ENCODE data around the gene BOLA3.
A peak's percentile ranks its signal among the peaks of the same experiment; 100 is the strongest.
"Not testable (repeated sequence)": the region's sequence is repeated elsewhere in the genome, so short reads cannot be mapped to it uniquely, and the experiment has no call there.

Gene BOLA3

GRCh38 chr2:74147727-74148456 lies at the start of gene BOLA3:
Gene BOLA3 (minus strand): TSS chr2:74147912. CDS start chr2:74147874, 38 bp downstream.
- peak; percentile 92 for DNase-seq (ENCODE audit: low read depth)

- DNase-seq (ENCODE audit: low read depth) = no peak
These were observed 49.3 kb upstream of the BOLA3 start for GRCh38 chr2:74197049-74197448.

GRCh38 chr2:74194799-74195198 lies 47.1 kb upstream of the BOLA3 start:
- DNase-seq (ENCODE audit: low read depth) = no peak

- no peak for DNase-seq (ENCODE audit: low read depth)
These were observed 44.1 kb upstream of the BOLA3 start for GRCh38 chr2:74191596-74192380.

- DNase-seq (ENCODE audit: low read depth) = no peak
These were observed 41.0 kb upstream of the BOLA3 start for GRCh38 chr2:74188696-74189095.

- no peak for DNase-seq (ENCODE audit: low read depth)
These were observed 40.4 kb upstream of the BOLA3 start for GRCh38 chr2:74188018-74188601.

GRCh38 chr2:74186706-74187105 lies 39.0 kb upstream of the BOLA3 start:
- not testable (repeated sequence) for DNase-seq (ENCODE audit: low read depth)

- no peak for DNase-seq (ENCODE audit: low read depth)
These were observed 38.3 kb upstream of the BOLA3 start for GRCh38 chr2:74186038-74186437.

GRCh38 chr2:74183878-74184277 lies 36.2 kb upstream of the BOLA3 start:
- no peak for DNase-seq (ENCODE audit: low read depth)

- no peak for DNase-seq (ENCODE audit: low read depth)
These were observed 34.0 kb upstream of the BOLA3 start for GRCh38 chr2:74181739-74182138.

- DNase-seq (ENCODE audit: low read depth) = no peak
These were observed 31.6 kb upstream of the BOLA3 start for GRCh38 chr2:74179063-74179865.

- DNase-seq (ENCODE audit: low read depth) = peak; percentile 98
These were observed 30.7 kb upstream of the BOLA3 start, which contains the start of gene MOB1A for GRCh38 chr2:74178211-74179062. Gene MOB1A (minus strand): TSS chr2:74178879. CDS start chr2:74178674, 205 bp downstream.

- no peak for DNase-seq (ENCODE audit: low read depth)
These were observed 30.0 kb upstream of the BOLA3 start for GRCh38 chr2:74177696-74178095.

GRCh38 chr2:74174909-74175308 lies 27.2 kb upstream of the BOLA3 start:
- no peak for DNase-seq (ENCODE audit: low read depth)

- no peak for DNase-seq (ENCODE audit: low read depth)
These were observed 21.0 kb upstream of the BOLA3 start for GRCh38 chr2:74168739-74169138.

GRCh38 chr2:74164761-74165160 lies 17.0 kb upstream of the BOLA3 start:
- DNase-seq (ENCODE audit: low read depth) = no peak

GRCh38 chr2:74162951-74163350 lies 15.2 kb upstream of the BOLA3 start:
- no peak for DNase-seq (ENCODE audit: low read depth)

GRCh38 chr2:74155830-74156229 lies 8.1 kb upstream of the BOLA3 start:
- DNase-seq (ENCODE audit: low read depth) = no peak

GRCh38 chr2:74152954-74153353 lies 5.2 kb upstream of the BOLA3 start:
- DNase-seq (ENCODE audit: low read depth) = no peak

- no peak for DNase-seq (ENCODE audit: low read depth)
These were observed 2.0 kb upstream of the BOLA3 start for GRCh38 chr2:74149570-74150319.

GRCh38 chr2:74149247-74149525 lies 1.5 kb upstream of the BOLA3 start:
- no peak for DNase-seq (ENCODE audit: low read depth)
